ENCODE data around the gene CCDC30.

DNA sequence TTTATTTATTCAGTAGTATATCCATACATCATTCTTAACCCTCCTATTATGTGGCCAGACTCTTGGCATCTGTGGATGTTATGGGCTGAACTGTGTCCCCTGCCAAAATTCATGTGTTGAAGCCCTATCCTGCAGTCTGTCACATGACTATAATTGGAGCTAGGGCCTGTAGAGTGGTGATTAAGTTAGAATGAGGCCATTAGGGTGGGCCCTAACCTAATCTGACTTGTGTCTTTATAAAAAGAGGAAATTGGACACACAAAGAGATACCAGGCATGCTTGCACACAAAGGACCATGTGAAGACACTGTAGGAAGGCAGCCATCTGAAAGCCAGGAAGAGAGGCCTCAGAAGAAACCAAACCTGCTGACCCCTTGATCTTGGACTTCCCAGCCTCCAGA, 13.8 kb upstream of the CCDC30 start:
- TF ChIP-seq GATA2 (IDR thresholded peaks at IDR 0.05; ENCODE audit: low read depth, low read length) (no peak), GATA3 (IDR thresholded peaks at IDR 0.05; ENCODE audit: low read depth, low read length) (no peak)

Measured in SH-SY5Y (cell line).